KOPT-K1 (cell line): Measurements from ENCODE around the gene BTBD6.

Source experiments
- H3K27ac ChIP-seq: fragments of 200-600 bp; sonication (generic); 2 replicates; pipeline ENCODE4 v1.5.1; 2016; ENCODE audit warnings: antibody characterized with exemption, mild to moderate bottlenecking, low read depth, low read length; ENCODE audit not compliant: poor library complexity, severe bottlenecking
- H3K36me3 ChIP-seq: fragments of 200-600 bp; sonication (generic); 2 replicates; pipeline ENCODE4 v1.5.1; 2017; ENCODE audit warnings: antibody characterized with exemption, mild to moderate bottlenecking, low read length, moderate library complexity; ENCODE audit not compliant: insufficient read depth
- H3K9me3 ChIP-seq: fragments of 200-600 bp; sonication (generic); 2 replicates; pipeline ENCODE4 v1.5.1; 2017; ENCODE audit warnings: antibody characterized with exemption, low read length, mild to moderate bottlenecking; ENCODE audit not compliant: insufficient read depth, poor library complexity, severe bottlenecking

BTBD6 gene

GRCh38 chr14:105207996-105208737, 40.2 kb upstream of the BTBD6 start:
- peaks cover 6% of the 10 kb centered on the region; the same call in 1 of the 2 replicates for H3K36me3 ChIP-seq
- H3K27ac ChIP-seq = no peak overlapping the region
- H3K9me3 ChIP-seq = no peaks in the 10 kb centered on the region

GRCh38 chr14:105208738-105209075, 39.6 kb upstream of the BTBD6 start:
- H3K27ac ChIP-seq = no peak overlapping the region
- peaks cover 9% of the 10 kb centered on the region; the same call in 1 of the 2 replicates for H3K36me3 ChIP-seq
- no peaks in the 10 kb centered on the region for H3K9me3 ChIP-seq

- H3K27ac ChIP-seq = no peak overlapping the region
- peaks cover 9% of the 10 kb centered on the region; the same call in 1 of the 2 replicates for H3K36me3 ChIP-seq
- H3K9me3 ChIP-seq = no peaks in the 10 kb centered on the region
Observed at GRCh38 chr14:105209091-105209490, 39.2 kb upstream of the BTBD6 start.

GRCh38 chr14:105209646-105210045, 38.7 kb upstream of the BTBD6 start:
- Histone ChIP-seq H3K9me3 (no peaks in the 10 kb centered on the region), H3K36me3 (peaks cover 14% of the 10 kb centered on the region; the same call in 1 of the 2 replicates), H3K27ac (no peak overlapping the region)

- Histone ChIP-seq H3K27ac (no peak overlapping the region), H3K36me3 (peaks cover 18% of the 10 kb centered on the region; the same call in 1 of the 2 replicates), H3K9me3 (no peaks in the 10 kb centered on the region)
Observed at GRCh38 chr14:105210266-105211025, 37.9 kb upstream of the BTBD6 start.

GRCh38 chr14:105211086-105211757, 37.1 kb upstream of the BTBD6 start:
- peaks cover 18% of the 10 kb centered on the region; the same call in 1 of the 2 replicates for H3K36me3 ChIP-seq
- no peaks in the 10 kb centered on the region for H3K9me3 ChIP-seq
- no peak overlapping the region for H3K27ac ChIP-seq

- no peak overlapping the region for H3K27ac ChIP-seq
Observed at GRCh38 chr14:105211758-105212089, 36.6 kb upstream of the BTBD6 start.

GRCh38 chr14:105212541-105213300, 35.6 kb upstream of the BTBD6 start:
- H3K36me3 ChIP-seq = peaks cover 18% of the 10 kb centered on the region; the same call in 1 of the 2 replicates
- no peaks in the 10 kb centered on the region for H3K9me3 ChIP-seq
- H3K27ac ChIP-seq = no peak overlapping the region

More at GRCh38 chr14:105211758-105212089, 36.6 kb upstream of the BTBD6 start:
- Histone ChIP-seq H3K9me3 (no peaks in the 10 kb centered on the region), H3K36me3 (peaks cover 18% of the 10 kb centered on the region; the same call in 1 of the 2 replicates)

GRCh38 chr14:105213361-105213760, 35.0 kb upstream of the BTBD6 start:
- no peak overlapping the region for H3K27ac ChIP-seq
- peaks cover 22% of the 10 kb centered on the region; the same call in 1 of the 2 replicates for H3K36me3 ChIP-seq
- H3K9me3 ChIP-seq = no peaks in the 10 kb centered on the region

GRCh38 chr14:105214324-105214915, 33.9 kb upstream of the BTBD6 start:
- Histone ChIP-seq H3K27ac (no peak overlapping the region), H3K9me3 (no peaks in the 10 kb centered on the region), H3K36me3 (peaks cover 32% of the 10 kb centered on the region; the same call in 1 of the 2 replicates)

GRCh38 chr14:105215602-105216001, 32.7 kb upstream of the BTBD6 start:
- peaks cover 35% of the 10 kb centered on the region; the same call in 1 of the 2 replicates for H3K36me3 ChIP-seq
- H3K9me3 ChIP-seq = no peaks in the 10 kb centered on the region
- H3K27ac ChIP-seq = no peak overlapping the region

GRCh38 chr14:105216490-105217247, 31.7 kb upstream of the BTBD6 start:
- Histone ChIP-seq H3K27ac (no peak overlapping the region), H3K36me3 (peaks cover 46% of the 10 kb centered on the region; the same call in 1 of the 2 replicates)

GRCh38 chr14:105217774-105218173, 30.6 kb upstream of the BTBD6 start:
- no peak overlapping the region for H3K27ac ChIP-seq
- no peaks in the 10 kb centered on the region for H3K9me3 ChIP-seq
- peaks cover 47% of the 10 kb centered on the region; the same call in 1 of the 2 replicates for H3K36me3 ChIP-seq

More at GRCh38 chr14:105216490-105217247, 31.7 kb upstream of the BTBD6 start:
- H3K9me3 ChIP-seq = no peaks in the 10 kb centered on the region
